SK-N-SH (cell line): ENCODE results near the gene MAPK8IP1.

ENCODE experiments used
- CTCF ChIP-seq: fragments of 200-600 bp; sonication (generic); IDR thresholded peaks from 2 replicates; pipeline ENCODE4 v1.6.1; 2017; ENCODE audit warnings: antibody characterized with exemption, mild to moderate bottlenecking, moderate library complexity
- NRF1 ChIP-seq: IDR thresholded peaks from 2 replicates; pipeline ENCODE4 v1.6.1; 2012; ENCODE audit warnings: low read depth, mild to moderate bottlenecking, low read length
- TEAD4 ChIP-seq: IDR thresholded peaks from 2 replicates; pipeline ENCODE4 v1.4.0; 2012; ENCODE audit warnings: mild to moderate bottlenecking, borderline replicate concordance; ENCODE audit not compliant: insufficient read depth

- TF ChIP-seq CTCF (no peak), NRF1 (no peak), TEAD4 (no peak)
Measured at GRCh38 chr11:45860348-45860747, 25.1 kb upstream of the MAPK8IP1 start.
